Stimulated activated memory B cell treated with anti-CD40 and anti-IgM and Interleukin-4, amounts not matched to agents 10 μg/mL and 1 μg/mL and 100 μg/mL, for 72 hours (primary cell): ENCODE results near the gene ABCA3.
A peak's percentile ranks its signal among the peaks of the same experiment; 100 is the strongest.
"Not testable (repeated sequence)": the region's sequence is repeated elsewhere in the genome, so short reads cannot be mapped to it uniquely, and the experiment has no call there.

ENCODE experiments used
- ATAC-seq: fragments of 150-1000 bp; cut with Tn5 transposase; 2 replicates; pipeline ENCODE4 v1.10.0; 2021
- H3K27ac Mint-ChIP-seq: one replicate; pipeline ENCODE4 v1.8.0; 2022; ENCODE audit warnings: mild to moderate bottlenecking, mixed read lengths
- H3K27me3 Mint-ChIP-seq: one replicate; pipeline ENCODE4 v1.8.0; 2022; ENCODE audit warnings: mixed read lengths
- H3K36me3 Mint-ChIP-seq: one replicate; pipeline ENCODE4 v1.8.0; 2022; ENCODE audit warnings: mixed read lengths
- H3K4me1 Mint-ChIP-seq: one replicate; pipeline ENCODE4 v1.8.0; 2022; ENCODE audit warnings: mixed read lengths
- H3K4me3 Mint-ChIP-seq: one replicate; pipeline ENCODE4 v1.8.0; 2022; ENCODE audit warnings: mild to moderate bottlenecking, moderate library complexity, mixed read lengths
- H3K9me3 Mint-ChIP-seq: one replicate; pipeline ENCODE4 v1.8.0; 2022; ENCODE audit warnings: mixed read lengths

Gene ABCA3

DNA sequence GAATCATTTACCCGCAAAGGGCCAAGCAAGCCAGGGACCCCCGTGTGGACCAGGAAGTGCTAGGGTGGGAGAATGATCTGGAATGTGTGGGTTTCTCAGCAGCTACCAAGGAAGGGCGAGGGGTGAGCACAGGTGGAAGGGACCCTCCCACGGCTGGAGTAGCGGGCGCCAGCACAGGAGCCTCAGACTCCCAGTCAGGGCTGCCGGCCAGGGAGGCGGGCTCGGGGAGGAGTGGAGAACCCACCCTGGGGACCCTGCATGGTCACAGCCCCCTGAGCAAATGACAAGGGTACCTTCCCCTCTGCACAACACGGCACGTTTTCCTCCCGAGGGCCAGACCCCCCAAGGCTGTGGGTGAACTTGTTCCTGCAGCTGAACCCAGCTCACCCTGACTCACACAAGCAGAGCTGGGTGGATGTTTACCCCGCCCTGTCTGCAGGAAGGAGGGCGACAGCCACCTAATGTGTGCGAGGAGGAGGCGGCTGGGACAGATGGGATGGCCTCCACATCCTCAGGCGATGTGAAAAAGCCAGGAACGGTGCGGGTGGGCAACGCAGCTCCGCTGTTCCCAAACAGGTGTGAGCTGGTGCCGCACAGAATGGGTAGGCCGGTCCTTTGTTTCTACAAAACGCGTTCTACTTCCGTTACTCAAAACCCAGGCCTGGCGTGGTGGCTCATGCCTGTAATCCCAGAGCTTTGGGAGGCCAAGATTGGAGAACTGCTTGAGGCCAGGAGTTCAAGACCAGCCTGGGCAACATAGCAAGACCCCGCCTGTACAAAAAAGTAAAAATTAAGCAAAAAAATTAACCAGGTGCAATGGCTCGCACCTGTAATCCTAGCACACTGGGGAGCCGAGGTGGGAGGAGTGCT, 95.4 kb downstream of the ABCA3 start:
- Mint-ChIP-seq H3K4me1 (no peaks in the 10 kb centered on the region), H3K4me3 (no peak overlapping the region), H3K36me3 (peaks cover 15% of the 10 kb centered on the region), H3K9me3 (no peaks in the 10 kb centered on the region), H3K27ac (no peak overlapping the region), H3K27me3 (no peaks in the 10 kb centered on the region)
- no peak for ATAC-seq

DNA sequence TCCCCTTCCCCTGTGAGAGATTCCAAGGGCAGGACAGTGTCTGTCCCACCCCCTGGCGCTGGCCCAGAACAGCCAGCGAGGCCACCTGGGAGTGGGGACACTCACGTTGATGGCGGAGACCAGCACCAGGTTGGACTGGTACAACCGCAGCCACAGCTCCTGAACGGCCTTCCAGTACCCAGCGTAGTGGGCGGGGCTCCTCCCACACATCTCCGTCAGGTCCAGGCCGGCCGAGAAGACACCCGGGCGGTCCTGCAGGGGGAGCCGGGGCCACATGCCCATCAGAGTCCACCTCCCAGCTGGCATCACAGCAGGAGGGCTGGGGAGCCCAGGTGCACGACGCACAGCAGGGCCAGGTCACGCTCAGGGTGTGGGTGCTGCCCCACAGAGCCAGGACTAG, 96.2 kb downstream of the ABCA3 start:
- Mint-ChIP-seq H3K4me3 (no peak overlapping the region), H3K27ac (no peak overlapping the region), H3K27me3 (no peaks in the 10 kb centered on the region), H3K9me3 (no peaks in the 10 kb centered on the region), H3K36me3 (peaks cover 22% of the 10 kb centered on the region), H3K4me1 (no peaks in the 10 kb centered on the region)
- no peak for ATAC-seq

DNA sequence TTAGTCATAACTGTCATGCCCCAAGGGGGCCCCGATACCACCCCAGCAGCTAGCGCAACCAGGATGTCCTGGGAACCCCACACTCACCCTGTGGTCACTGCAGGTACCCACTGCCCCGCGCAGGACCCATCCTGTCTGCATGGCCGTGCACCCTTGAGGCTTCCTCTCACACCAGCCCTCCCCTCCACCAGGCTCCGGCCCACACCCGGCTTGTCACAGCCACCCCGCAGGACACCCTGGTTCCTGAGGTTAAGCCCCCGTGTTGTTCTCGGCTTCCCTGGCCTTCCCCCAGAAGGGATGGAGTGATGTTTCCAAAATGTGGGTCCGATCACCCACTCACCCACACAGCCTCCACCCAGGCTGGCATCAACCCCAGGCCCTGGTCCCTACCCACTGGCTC, 96.7 kb downstream of the ABCA3 start:
- peaks cover 23% of the 10 kb centered on the region for H3K36me3 Mint-ChIP-seq
- no peaks in the 10 kb centered on the region for H3K27me3 Mint-ChIP-seq
- no peaks in the 10 kb centered on the region for H3K4me1 Mint-ChIP-seq
- H3K9me3 Mint-ChIP-seq = no peaks in the 10 kb centered on the region
- no peak overlapping the region for H3K4me3 Mint-ChIP-seq
- no peak for ATAC-seq
- no peak overlapping the region for H3K27ac Mint-ChIP-seq

DNA sequence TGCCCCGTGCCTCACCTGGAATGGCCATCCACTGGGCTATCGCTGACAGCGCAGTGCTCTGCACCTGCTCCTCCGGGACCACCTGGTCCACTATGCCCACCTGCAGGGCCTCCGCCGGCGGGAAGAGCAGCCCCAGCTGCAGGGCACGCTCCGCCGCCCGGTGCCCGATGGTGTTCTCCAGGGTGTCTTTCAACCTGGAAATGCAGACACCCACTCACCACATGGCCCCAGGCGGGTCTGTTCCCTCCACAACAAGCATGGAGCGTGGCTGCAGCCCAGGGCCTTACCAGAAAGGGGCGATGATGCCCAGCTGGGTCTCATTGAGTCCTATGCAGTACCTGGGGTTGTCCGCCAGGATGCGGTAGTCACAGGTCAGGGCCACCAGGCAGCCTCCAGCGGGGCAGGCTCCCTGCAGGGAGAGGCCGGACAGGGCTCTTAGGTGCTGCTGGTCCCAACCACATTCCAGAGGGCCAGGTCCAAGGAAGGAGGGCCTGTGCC, 97.4 kb downstream of the ABCA3 start:
- Mint-ChIP-seq H3K4me1 (no peaks in the 10 kb centered on the region), H3K27me3 (no peaks in the 10 kb centered on the region), H3K4me3 (no peak overlapping the region), H3K9me3 (no peaks in the 10 kb centered on the region), H3K36me3 (peaks cover 23% of the 10 kb centered on the region), H3K27ac (no peak overlapping the region)
- ATAC-seq = no peak

DNA sequence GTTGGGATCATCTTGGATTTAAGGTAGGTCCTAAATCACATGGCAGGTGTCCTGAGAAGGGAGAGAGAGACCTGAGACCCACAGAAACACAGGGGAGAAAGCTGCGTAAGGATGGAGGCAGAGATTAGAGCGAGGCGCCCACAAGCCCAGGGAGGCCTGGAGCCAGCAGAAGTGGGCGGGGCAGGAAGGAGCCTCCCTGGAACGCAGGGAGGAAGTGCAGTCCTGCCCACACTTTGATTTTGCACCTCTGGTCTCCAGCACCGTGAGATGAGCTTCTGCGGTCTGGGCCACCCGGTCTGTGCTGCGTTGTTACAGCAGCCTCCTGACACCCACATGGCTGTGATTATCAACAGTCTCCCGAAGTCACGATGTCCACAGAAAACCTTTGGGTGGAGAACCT, 97.9 kb downstream of the ABCA3 start:
- no peaks in the 10 kb centered on the region for H3K27me3 Mint-ChIP-seq
- no peaks in the 10 kb centered on the region for H3K4me1 Mint-ChIP-seq
- no peak overlapping the region for H3K4me3 Mint-ChIP-seq
- peaks cover 23% of the 10 kb centered on the region for H3K36me3 Mint-ChIP-seq
- ATAC-seq = no peak
- no peaks in the 10 kb centered on the region for H3K9me3 Mint-ChIP-seq
- H3K27ac Mint-ChIP-seq = no peak overlapping the region

DNA sequence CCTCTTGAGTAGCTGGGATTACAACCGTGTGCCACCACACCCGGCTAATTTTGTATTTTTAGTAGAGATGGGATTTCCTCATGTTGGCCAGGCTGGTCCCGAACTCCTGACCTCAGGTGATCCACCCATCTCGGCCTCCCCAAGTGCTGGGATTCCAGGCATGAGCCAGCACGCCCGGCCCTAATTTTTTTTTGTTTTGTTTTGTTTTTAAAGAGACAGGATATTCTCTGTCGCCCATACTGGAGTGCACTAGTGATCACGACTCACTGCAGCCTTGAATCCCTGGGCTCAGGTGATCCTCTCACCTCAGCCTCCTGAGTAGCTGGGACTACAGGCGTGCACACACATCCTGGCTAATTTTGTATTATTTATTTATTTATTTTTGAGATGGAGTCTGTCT, 100.2 kb downstream of the ABCA3 start:
- not testable (repeated sequence) for H3K4me1 Mint-ChIP-seq, H3K9me3 Mint-ChIP-seq, H3K27ac Mint-ChIP-seq, H3K4me3 Mint-ChIP-seq, ATAC-seq, H3K27me3 Mint-ChIP-seq
- H3K36me3 Mint-ChIP-seq = peaks cover 30% of the 10 kb centered on the region

DNA sequence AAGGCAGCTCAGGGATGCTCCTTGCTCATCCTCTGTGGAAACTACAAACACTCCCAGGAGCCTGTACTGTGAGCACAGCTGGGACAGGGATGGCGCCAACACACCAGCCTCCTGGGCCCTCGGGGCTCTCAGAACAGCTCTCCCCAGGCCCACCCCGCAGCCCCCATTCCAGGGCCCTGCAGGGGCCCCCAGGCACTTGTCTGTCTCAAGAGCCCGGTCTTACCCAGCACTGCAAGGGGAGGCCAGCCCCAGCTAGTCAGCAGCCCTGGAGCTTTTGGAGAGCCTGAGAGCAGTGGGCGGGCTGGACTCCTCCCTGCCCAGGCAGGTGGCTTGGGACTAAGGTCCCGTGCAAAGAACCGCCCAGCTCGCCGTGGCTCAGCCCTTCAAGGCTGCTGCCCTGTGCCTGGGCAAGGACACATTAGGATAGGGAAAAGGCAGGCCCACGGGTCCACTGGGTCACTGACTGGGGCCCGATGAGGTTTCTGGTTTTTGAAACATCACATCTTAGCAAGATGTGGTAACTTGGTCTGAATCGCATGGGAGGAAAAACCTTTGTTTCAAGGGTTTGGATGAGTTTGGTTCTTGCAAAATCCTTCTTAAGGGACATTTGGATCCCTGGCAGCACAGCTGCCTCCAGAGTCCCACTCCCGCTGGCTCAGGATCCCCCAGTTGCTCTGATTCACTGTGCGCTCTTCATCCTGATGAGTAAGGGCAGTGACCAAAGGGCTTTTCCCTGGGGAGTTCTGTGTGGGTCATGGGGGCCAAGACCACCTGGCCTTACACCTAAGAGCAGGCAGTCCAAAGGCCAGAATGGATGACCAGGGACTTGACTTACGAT, 101.5 kb downstream of the ABCA3 start:
- no peaks in the 10 kb centered on the region for H3K4me1 Mint-ChIP-seq
- H3K36me3 Mint-ChIP-seq = peaks cover 36% of the 10 kb centered on the region
- no peaks in the 10 kb centered on the region for H3K27me3 Mint-ChIP-seq
- no peak overlapping the region for H3K4me3 Mint-ChIP-seq
- no peaks in the 10 kb centered on the region for H3K9me3 Mint-ChIP-seq
- H3K27ac Mint-ChIP-seq = no peak overlapping the region
- ATAC-seq = no peak

DNA sequence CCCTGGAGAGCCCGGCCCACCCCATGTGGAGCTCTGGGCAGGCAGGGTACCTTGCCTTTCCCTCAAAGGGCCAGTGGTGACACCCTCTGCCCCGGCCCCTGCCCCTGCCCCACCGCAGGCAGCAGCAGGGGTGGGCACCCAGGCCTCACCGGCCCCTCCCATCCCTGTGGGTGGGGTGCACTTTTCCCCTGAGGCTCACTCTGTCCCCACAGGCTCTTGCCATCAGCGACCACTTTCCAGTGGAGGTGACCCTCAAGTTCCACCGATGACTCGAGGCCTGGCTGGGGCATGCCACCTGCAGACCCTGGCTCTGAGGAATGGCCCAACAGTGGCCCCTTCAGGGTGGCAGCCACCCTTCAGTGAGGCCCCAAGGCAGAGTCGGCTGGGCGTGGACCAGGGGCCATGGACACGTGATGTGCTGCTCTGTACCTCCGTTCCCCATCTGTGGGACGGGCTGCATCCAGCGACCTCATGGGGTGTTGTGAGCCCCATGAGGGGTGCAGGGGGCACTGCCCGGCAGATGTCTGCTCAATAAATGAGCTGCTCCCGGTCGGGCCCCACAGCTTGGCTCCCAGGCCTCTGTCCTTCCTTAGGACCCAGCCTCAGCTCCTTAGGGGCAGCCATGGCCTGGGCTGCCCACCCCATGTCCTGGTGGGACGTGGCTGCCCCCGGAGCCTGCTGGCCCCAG, 102.2 kb downstream of the ABCA3 start:
- no peaks in the 10 kb centered on the region for H3K9me3 Mint-ChIP-seq
- peak; percentile 35 for ATAC-seq
- H3K4me1 Mint-ChIP-seq = no peaks in the 10 kb centered on the region
- no peaks in the 10 kb centered on the region for H3K27me3 Mint-ChIP-seq
- H3K27ac Mint-ChIP-seq = no peak overlapping the region
- H3K36me3 Mint-ChIP-seq = peaks cover 40% of the 10 kb centered on the region
- no peak overlapping the region for H3K4me3 Mint-ChIP-seq

DNA sequence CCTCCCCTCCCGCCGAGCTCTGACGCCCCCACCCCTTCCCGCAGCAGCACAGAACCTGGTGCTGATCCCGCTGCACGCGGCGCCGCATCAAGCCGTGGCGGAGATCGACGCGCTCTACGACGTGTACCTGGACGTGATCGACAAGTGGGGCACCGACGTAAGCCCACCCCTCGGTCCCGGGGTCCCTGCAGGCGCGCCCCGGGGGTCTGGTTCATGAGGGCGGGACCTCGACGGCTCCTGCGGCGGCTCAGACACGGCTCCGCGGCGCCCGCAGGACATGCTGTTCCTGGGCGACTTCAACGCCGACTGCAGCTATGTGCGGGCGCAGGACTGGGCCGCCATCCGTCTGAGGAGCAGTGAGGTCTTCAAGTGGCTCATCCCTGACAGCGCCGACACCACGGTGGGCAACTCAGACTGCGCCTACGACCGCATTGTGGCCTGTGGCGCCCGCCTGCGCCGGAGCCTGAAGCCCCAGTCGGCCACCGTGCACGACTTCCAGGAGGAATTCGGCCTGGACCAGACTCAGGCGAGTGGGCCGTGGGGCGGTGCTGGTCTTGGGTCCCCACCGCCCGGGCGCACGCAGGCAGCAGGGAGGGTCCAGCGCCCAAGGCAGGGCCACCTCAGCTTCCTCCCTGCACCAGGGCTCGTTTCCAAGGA, 102.9 kb downstream of the ABCA3 start:
- H3K27ac Mint-ChIP-seq = no peak overlapping the region
- H3K4me1 Mint-ChIP-seq = no peaks in the 10 kb centered on the region
- no peak for ATAC-seq
- H3K9me3 Mint-ChIP-seq = no peaks in the 10 kb centered on the region
- H3K27me3 Mint-ChIP-seq = no peaks in the 10 kb centered on the region
- H3K4me3 Mint-ChIP-seq = no peak overlapping the region
- H3K36me3 Mint-ChIP-seq = peaks cover 40% of the 10 kb centered on the region

DNA sequence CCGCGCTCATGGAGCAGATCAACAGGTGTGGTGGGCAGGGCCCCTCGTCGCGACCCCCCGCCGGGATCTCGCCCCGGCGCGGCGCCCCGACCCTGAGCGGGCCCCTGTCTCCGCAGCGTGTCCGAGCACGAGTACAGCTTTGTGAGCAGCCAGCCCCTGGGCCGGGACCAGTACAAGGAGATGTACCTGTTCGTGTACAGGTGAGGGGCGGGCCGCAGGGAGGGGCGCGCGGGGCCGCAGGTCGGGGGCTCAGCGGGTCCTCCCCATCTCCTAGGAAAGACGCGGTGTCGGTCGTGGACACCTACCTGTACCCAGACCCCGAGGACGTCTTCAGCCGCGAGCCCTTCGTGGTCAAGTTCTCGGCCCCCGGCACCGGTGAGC, 103.4 kb downstream of the ABCA3 start:
- H3K27me3 Mint-ChIP-seq = no peaks in the 10 kb centered on the region

DNA sequence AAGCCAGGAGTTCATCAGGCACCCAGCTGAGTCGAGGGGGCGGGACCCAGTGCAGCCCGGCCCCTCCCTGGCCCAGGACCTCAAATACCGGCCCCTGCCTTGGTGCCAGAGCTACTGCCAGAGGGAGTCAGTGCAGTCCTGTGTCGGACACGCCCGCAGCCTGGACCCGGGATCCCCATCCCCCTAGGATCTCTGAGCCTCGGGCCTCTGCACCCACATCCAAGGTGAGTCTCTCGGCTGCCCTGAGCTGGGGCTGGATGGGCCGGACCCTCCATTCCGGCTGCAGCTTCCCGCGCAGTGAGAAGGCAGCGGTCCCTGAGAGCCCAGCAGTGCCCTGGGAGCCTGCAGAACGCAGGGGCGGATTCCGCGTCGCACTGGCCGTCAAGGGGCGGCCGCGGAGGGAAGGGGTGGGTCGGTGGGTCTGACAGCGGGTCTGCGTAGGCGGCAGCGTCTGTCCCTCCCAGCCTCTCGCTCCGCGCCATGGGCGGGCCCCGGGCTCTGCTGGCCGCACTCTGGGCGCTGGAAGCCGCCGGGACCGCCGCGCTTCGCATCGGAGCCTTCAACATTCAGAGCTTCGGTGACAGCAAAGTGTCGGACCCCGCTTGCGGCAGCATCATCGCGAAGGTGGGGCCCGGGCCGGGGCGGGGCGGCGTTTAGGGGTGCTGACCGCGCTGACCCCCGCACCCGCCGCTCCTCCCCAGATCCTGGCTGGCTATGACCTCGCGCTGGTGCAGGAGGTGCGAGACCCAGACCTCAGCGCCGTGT, 104.0 kb downstream of the ABCA3 start, which contains the start of gene DNASE1L2:
TSS of gene DNASE1L2 (plus strand) at position 108 of the 765 bp plus-strand sequence. CDS start at position 481, 373 bp downstream.
- no peak for ATAC-seq
- no peak within 1 kb of the TSS for H3K27ac Mint-ChIP-seq
- no peaks in the 10 kb centered on the region for H3K9me3 Mint-ChIP-seq
- no peaks in the 10 kb centered on the region for H3K4me1 Mint-ChIP-seq
- H3K36me3 Mint-ChIP-seq = peaks cover 39% of the 10 kb centered on the region
- H3K27me3 Mint-ChIP-seq = no peaks in the 10 kb centered on the region
- no peak within 1 kb of the TSS for H3K4me3 Mint-ChIP-seq

More for the DNA sequence above, 103.4 kb downstream of the ABCA3 start:
- H3K27ac Mint-ChIP-seq = no peak overlapping the region
- no peak for ATAC-seq
- H3K9me3 Mint-ChIP-seq = no peaks in the 10 kb centered on the region
- no peak overlapping the region for H3K4me3 Mint-ChIP-seq
- peaks cover 35% of the 10 kb centered on the region for H3K36me3 Mint-ChIP-seq
- no peaks in the 10 kb centered on the region for H3K4me1 Mint-ChIP-seq

DNA sequence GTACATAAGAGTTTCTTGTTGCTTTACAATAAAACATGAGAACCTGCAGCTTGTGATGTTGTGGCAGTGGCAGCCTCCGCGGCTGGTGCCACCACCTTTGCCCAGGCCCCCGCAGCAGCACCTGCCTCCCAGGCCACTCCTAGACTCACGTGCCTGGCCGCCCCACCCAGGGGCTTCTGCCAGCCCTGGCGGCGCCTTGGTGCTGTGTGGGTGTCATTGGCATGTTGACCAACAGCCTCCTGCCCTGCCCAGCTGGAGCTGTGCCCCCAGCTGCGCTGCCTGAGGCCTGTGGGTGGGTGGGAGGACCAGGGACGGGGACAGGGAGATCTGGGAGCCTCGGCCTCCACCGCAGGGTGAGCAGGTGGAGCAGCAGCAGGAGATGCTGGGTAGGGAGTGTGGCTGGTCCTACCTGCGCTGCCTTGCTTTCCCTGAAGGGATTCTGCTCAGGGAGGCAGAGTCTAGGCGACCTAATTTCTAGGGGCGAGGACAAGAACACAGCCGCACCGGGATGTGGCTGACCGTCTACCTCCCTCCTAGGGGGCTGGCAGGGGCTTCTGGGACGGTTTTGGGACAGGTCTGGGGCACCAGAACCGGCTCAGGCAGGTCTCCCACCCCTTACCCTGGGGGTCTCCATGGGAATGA, 104.7 kb downstream of the ABCA3 start:
- Mint-ChIP-seq H3K4me3 (no peak overlapping the region), H3K27me3 (no peaks in the 10 kb centered on the region), H3K9me3 (no peaks in the 10 kb centered on the region), H3K36me3 (peaks cover 41% of the 10 kb centered on the region), H3K27ac (no peak overlapping the region), H3K4me1 (no peaks in the 10 kb centered on the region)
- no peak for ATAC-seq

DNA sequence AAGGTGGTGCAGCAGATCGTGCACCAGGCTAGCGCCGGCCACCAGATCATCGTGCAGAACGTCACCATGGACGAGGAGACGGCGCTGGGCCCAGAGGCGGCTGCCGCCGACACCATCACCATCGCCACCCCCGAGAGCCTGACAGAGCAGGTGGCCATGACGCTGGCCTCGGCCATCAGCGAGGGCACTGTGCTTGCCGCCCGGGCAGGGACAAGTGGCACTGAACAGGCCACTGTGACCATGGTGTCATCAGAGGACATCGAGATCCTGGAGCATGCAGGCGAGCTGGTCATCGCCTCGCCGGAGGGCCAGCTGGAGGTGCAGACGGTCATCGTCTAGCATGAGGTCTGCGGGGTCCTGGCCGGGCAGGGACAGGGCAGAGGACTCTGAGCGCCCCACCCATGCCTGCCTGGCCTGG, 105.3 kb downstream of the ABCA3 start:
- Mint-ChIP-seq H3K27ac (no peak overlapping the region), H3K36me3 (peaks cover 42% of the 10 kb centered on the region), H3K9me3 (no peaks in the 10 kb centered on the region), H3K4me3 (no peak overlapping the region), H3K4me1 (no peaks in the 10 kb centered on the region), H3K27me3 (no peaks in the 10 kb centered on the region)
- no peak for ATAC-seq

DNA sequence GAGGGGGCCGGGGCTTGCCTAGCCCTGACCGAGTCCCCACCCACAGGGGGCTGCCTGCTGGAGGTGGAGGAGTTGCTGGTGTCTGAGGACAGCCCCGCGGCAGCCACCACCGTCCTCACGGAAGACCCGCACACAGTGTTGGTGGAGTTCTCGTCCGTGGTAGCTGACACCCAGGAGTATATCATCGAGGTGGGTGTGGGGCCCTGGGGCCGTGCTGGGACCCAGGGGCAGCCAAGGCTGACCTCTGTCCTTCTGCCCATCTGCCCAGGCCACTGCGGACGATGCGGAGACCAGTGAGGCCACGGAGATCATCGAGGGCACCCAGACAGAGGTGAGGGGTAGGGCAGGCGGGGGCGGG, 105.7 kb downstream of the ABCA3 start:
- Mint-ChIP-seq H3K36me3 (peaks cover 45% of the 10 kb centered on the region), H3K27ac (no peak overlapping the region), H3K4me1 (no peaks in the 10 kb centered on the region), H3K27me3 (no peaks in the 10 kb centered on the region), H3K4me3 (no peak overlapping the region), H3K9me3 (no peaks in the 10 kb centered on the region)
- ATAC-seq = no peak
